GDM1 (cell line): ENCODE results near the gene DENND1A.
"Not testable (repeated sequence)": the region's sequence is repeated elsewhere in the genome, so short reads cannot be mapped to it uniquely, and the experiment has no call there.

Source experiments
- DNase-seq: peaks from one replicate; lab custom pipeline; 2025; lab: John Stamatoyannopoulos, UW

The DENND1A gene

GRCh38 chr9:123411636-123412035 lies 518.3 kb downstream of the DENND1A start:
- no peak for DNase-seq

GRCh38 chr9:123411191-123411590 lies 518.7 kb downstream of the DENND1A start:
- DNase-seq: no peak

GRCh38 chr9:123410281-123410910 lies 519.5 kb downstream of the DENND1A start:
- DNase-seq: no peak

- DNase-seq: no peak
Measured at GRCh38 chr9:123408313-123409262, 521.3 kb downstream of the DENND1A start.

GRCh38 chr9:123407217-123407851 lies 522.6 kb downstream of the DENND1A start:
- DNase-seq: no peak

- DNase-seq: no peak
Measured at GRCh38 chr9:123406691-123407216, 523.2 kb downstream of the DENND1A start.

DNA sequence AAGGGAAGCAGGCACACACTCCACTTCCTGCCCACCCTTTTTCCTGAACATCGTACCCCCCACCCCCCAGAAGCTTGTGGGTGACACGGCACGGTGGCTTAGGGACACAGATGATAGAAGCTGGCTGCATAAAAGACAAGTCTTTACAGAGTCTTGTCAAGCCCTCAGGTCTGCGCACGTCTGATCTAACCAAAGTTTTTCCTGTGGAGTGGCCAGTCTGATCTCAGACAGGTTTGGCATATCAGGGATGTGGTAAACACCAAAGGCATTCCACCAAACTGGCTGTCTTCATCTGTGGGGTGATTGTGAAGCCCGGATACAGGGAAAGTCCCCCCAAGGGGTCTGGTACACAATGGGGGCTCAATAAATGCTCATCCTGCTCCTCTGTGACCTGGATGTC lies 523.9 kb downstream of the DENND1A start:
- no peak for DNase-seq

GRCh38 chr9:123402981-123403509 lies 526.9 kb downstream of the DENND1A start:
- DNase-seq: no peak

GRCh38 chr9:123401879-123402513 lies 527.9 kb downstream of the DENND1A start:
- peak; percentile 12 for DNase-seq

- DNase-seq: no peak
Measured at GRCh38 chr9:123400926-123401503, 528.9 kb downstream of the DENND1A start.

GRCh38 chr9:123399803-123400378 lies 530.0 kb downstream of the DENND1A start:
- no peak for DNase-seq

DNA sequence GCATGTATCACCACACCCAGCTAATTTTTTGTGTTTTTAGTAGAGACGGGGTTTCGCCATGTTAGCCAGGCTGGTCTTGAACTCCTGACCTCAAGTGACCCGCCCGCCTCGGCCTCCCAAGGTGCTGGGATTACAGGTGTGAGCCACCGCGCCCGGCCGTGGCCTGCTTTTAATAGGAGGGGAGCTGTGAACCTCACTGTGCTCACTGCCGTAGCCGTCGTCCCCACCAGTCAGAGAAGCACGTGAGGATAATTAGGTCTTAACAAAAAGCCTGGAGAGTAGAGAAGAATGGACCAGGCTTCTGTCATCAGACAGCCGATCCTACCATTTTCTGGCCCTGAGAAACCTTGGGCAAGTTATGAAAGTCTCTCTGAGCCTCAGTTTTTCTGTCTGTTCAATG lies 531.0 kb downstream of the DENND1A start:
- not testable (repeated sequence) for DNase-seq

GRCh38 chr9:123397975-123398374 lies 532.0 kb downstream of the DENND1A start:
- DNase-seq: no peak

- DNase-seq: no peak
Measured at GRCh38 chr9:123395689-123396511, 534.0 kb downstream of the DENND1A start.

GRCh38 chr9:123395276-123395688 lies 534.6 kb downstream of the DENND1A start:
- DNase-seq: no peak

GRCh38 chr9:123394291-123395235 lies 535.4 kb downstream of the DENND1A start:
- DNase-seq: no peak

GRCh38 chr9:123392802-123393201 lies 537.1 kb downstream of the DENND1A start:
- DNase-seq: no peak

- DNase-seq: no peak
Measured at GRCh38 chr9:123391946-123392345, 538.0 kb downstream of the DENND1A start.

DNA sequence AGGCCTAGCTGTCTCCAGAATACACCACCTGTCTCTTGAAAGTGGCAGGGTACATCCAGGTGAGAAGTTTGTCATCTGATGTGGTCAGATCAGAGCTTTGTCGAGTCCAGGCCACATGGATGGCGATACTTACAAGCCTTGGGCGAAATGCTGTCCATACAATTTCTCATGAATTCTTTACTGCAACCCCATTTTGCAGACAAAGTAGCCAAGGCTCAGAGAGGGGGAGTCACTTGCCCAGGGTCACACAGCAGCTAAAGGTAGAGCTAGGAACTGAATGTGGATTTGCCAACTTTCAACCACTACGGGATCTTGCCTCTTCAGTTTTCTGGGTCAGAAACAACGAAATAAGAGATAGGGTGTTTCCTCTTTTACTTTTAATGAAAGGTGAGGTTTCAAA lies 538.7 kb downstream of the DENND1A start:
- no peak for DNase-seq
